HepG2 (cell line): ENCODE measurements around the gene ARAP3. TPM values are rescaled to one million over a fixed set of nuclear protein-coding genes. Genes with fewer than 3 reads are reported as not detected.

Experiments
- CREM ChIP-seq, 2 experiments: sonication (generic) in 1 of 2; formaldehyde crosslinking in 1 of 2; IDR thresholded peaks; 2 replicates each; pipeline versions ENCODE4 v1.4.0 to v1.6.1; 2016 to 2020; ENCODE audit warnings: antibody characterized with exemption in 1 of 2, mild to moderate bottlenecking in 1 of 2, missing genetic modification reagents in 1 of 2
- FLYWCH1 ChIP-seq: sonication (generic); formaldehyde crosslinking; IDR thresholded peaks from 2 replicates; pipeline ENCODE4 v1.8.1; 2023; ENCODE audit warnings: mild to moderate bottlenecking, missing genetic modification reagents
- GMEB2 ChIP-seq: IDR thresholded peaks from 2 replicates; pipeline ENCODE4 v1.6.1; 2016; ENCODE audit warnings: missing biosample characterization, missing genetic modification reagents, low read depth
- ISL2 ChIP-seq: sonication (generic); formaldehyde crosslinking; IDR thresholded peaks from 2 replicates; pipeline ENCODE4 v1.5.0; 2020; ENCODE audit warnings: missing genetic modification reagents
- JDP2 ChIP-seq: sonication (generic); formaldehyde crosslinking; IDR thresholded peaks from 2 replicates; pipeline ENCODE4 v1.8.1; 2022; ENCODE audit warnings: missing genetic modification reagents, borderline replicate concordance
- MXI1 ChIP-seq: IDR thresholded peaks from 3 replicates; pipeline ENCODE4 v1.6.1; 2012; ENCODE audit warnings: low read depth, low read length, inconsistent platforms, borderline replicate concordance
- NRL ChIP-seq: sonication (generic); formaldehyde crosslinking; IDR thresholded peaks from 2 replicates; pipeline ENCODE4 v1.5.0; 2020; ENCODE audit warnings: missing genetic modification reagents, mild to moderate bottlenecking, moderate library complexity, borderline replicate concordance
- PPARG ChIP-seq: conservative IDR thresholded peaks from 2 replicates; pipeline ENCODE4 v1.6.1; 2016; ENCODE audit warnings: missing biosample characterization, missing genetic modification reagents
- RORA ChIP-seq: sonication (generic); formaldehyde crosslinking; IDR thresholded peaks from 2 replicates; pipeline ENCODE4 v1.5.0; 2020; ENCODE audit warnings: mild to moderate bottlenecking, missing genetic modification reagents, moderate library complexity
- XBP1 ChIP-seq: sonication (generic); formaldehyde crosslinking; IDR thresholded peaks from 2 replicates; pipeline ENCODE4 v1.5.0; 2020; ENCODE audit warnings: missing genetic modification reagents
- ZBTB26 ChIP-seq: IDR thresholded peaks from 2 replicates; pipeline ENCODE4 v1.6.1; 2016; ENCODE audit warnings: missing compliant biosample characterization, missing genetic modification reagents, borderline replicate concordance
- ZFYVE20 ChIP-seq: sonication (generic); formaldehyde crosslinking; IDR thresholded peaks from 2 replicates; pipeline ENCODE4 v1.8.0; 2023; ENCODE audit warnings: low read depth, mild to moderate bottlenecking, moderate library complexity, missing genetic modification reagents, borderline replicate concordance
- ZNF367 ChIP-seq: sonication (generic); formaldehyde crosslinking; IDR thresholded peaks from 2 replicates; pipeline ENCODE4 v1.4.0; 2020; ENCODE audit warnings: missing genetic modification reagents, borderline replicate concordance
- ZNF556 ChIP-seq: sonication (generic); formaldehyde crosslinking; IDR thresholded peaks from 2 replicates; pipeline ENCODE4 v1.4.0; 2020; ENCODE audit warnings: mild to moderate bottlenecking, missing genetic modification reagents, borderline replicate concordance
- ZNF674 ChIP-seq: sonication (generic); formaldehyde crosslinking; IDR thresholded peaks from 2 replicates; pipeline ENCODE4 v1.5.0; 2020; ENCODE audit warnings: low read depth, mild to moderate bottlenecking, missing genetic modification reagents
- ZZZ3 ChIP-seq: sonication (generic); formaldehyde crosslinking; IDR thresholded peaks from 2 replicates; pipeline ENCODE4 v1.4.0; 2020; ENCODE audit warnings: missing genetic modification reagents, mild to moderate bottlenecking, borderline replicate concordance
- polyA plus RNA-seq, 8 experiments: library from polyadenylated mRNA; depleted of rRNA in 3 of 8; stranded (reverse) in 7 of 8; unstranded in 1 of 8; fragments of >200 nt; fragmentation: Illumina TruSeq in 4 of 8; extraction: Trizol in 4 of 8; gene quantifications; 2 replicates each; pipeline versions ENCODE4 v1.2.1 to v1.2.3, GENCODE V29; 2011 to 2016; ENCODE audit warnings: low read depth in 4 of 8, missing spikeins in 1 of 8, mixed read lengths in 1 of 8; ENCODE audit not compliant: insufficient read depth in 1 of 8
- total RNA-seq, 5 experiments: library from RNA; depleted of rRNA; stranded (reverse); fragments of >200 nt; fragmentation: Illumina TruSeq; extraction: Trizol; gene quantifications; 2 replicates each; pipeline ENCODE4 v1.2.3, GENCODE V29; 2016; ENCODE audit warnings: low read depth in 1 of 5
- TF ChIP-seq, protein P1 (sequence below): IDR thresholded peaks from 2 replicates; pipeline ENCODE4 v1.6.1; 2012; ENCODE audit warnings: low read depth, low read length, improper control_type of control experiment
- TF ChIP-seq, protein P2 (sequence below): sonication (generic); formaldehyde crosslinking; IDR thresholded peaks from 2 replicates; pipeline ENCODE4 v1.8.1; 2023; ENCODE audit warnings: mild to moderate bottlenecking, inconsistent platforms, moderate library complexity, missing genetic modification reagents, borderline replicate concordance
- TF ChIP-seq, protein P3 (sequence below): sonication (generic); formaldehyde crosslinking; IDR thresholded peaks from 2 replicates; pipeline ENCODE4 v1.4.0; 2020; ENCODE audit warnings: mild to moderate bottlenecking, missing genetic modification reagents
- TF ChIP-seq, protein P4 (sequence below): sonication (generic); formaldehyde crosslinking; IDR thresholded peaks from 2 replicates; pipeline ENCODE4 v1.4.0; 2020; ENCODE audit warnings: mild to moderate bottlenecking, missing genetic modification reagents

The ARAP3 gene
- total and polyA plus RNA-seq, 2 of the 13 experiments (the other 11 are each of a cell fraction or from before 2014, with no cell fraction given): 0.25 TPM; not detected in 1

DNA sequence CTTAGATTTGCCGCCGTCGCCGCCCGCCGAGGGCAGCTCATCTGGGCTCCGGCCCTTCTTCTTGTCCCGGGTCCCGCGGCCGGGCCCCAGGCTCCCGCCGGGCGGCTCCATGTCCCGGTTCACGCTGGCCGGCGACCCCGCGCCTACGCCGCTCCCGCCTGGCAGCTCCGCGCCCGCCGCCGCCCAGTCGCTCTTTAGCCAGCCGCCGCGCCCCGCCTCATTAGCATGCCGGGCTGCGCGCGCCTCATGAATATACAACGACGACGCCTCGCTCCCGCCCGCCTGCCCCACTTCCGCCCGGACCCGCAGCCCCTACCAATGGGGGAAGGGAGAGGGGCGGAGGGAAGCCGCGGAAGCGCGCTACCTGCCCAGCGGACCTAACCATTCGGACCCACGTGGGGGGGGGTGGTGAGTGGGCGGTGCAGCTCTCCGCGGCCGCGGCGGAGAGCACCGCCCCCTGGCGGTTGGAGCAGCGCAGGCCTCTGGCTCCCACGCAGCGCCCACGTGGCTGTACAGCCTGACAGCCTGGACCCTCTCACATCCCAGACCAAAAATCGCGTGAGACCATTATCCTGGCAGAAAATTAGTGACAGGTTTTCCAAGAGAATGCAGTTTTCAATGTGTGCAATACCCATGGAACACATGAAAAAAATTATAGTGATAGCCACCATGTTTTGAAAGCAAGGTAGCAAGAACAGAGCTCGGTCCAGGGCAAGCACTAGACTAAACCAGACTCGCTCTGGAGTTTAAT lies 63.1 kb downstream of the ARAP3 start, which contains the start of gene DIAPH1 (continued):
- TF ChIP-seq, protein P1, sequence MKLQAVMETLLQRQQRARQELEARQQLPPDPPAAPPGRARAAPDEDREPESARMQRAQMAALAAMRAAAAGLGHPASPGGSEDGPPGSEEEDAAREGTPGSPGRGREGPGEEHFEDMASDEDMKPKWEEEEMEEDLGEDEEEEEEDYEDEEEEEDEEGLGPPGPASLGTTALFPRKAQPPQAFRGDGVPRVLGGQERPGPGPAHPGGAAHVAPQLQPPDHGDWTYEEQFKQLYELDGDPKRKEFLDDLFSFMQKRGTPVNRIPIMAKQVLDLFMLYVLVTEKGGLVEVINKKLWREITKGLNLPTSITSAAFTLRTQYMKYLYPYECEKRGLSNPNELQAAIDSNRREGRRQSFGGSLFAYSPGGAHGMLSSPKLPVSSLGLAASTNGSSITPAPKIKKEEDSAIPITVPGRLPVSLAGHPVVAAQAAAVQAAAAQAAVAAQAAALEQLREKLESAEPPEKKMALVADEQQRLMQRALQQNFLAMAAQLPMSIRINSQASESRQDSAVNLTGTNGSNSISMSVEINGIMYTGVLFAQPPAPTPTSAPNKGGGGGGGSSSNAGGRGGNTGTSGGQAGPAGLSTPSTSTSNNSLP: no peak; the same call in 1 of the 2 replicates
- TF ChIP-seq ZNF674 (CRISPR knock-in tag) (no peak), CREM (IDR thresholded peaks at IDR 0.05) (no peak), CREM (CRISPR knock-in tag; IDR thresholded peaks at IDR 0.05) (no peak), ZBTB26 (CRISPR knock-in tag) (peak; percentile 38; the same call in 1 of the 2 replicates), NRL (CRISPR knock-in tag) (peak; percentile 13; the same call in 1 of the 2 replicates), GMEB2 (CRISPR knock-in tag) (peak; percentile 63; the same call in 1 of the 2 replicates), PPARG (CRISPR knock-in tag) (0 out of 2 replicates have a peak, but pooled peaks have one; percentile 21), ZNF556 (CRISPR knock-in tag) (peak; percentile 65; the same call in 1 of the 2 replicates), ZNF367 (no peak), ZFYVE20 (CRISPR knock-in tag) (no peak), XBP1 (CRISPR knock-in tag) (no peak), JDP2 (CRISPR knock-in tag) (no peak), FLYWCH1 (CRISPR knock-in tag) (no peak), RORA (no peak), MXI1 (peak; percentile 99), ISL2 (CRISPR knock-in tag) (peak; percentile 71; the same call in 1 of the 2 replicates), ZZZ3 (CRISPR knock-in tag) (peak; percentile 57; the same call in 1 of the 2 replicates)
- TF ChIP-seq, protein P2, sequence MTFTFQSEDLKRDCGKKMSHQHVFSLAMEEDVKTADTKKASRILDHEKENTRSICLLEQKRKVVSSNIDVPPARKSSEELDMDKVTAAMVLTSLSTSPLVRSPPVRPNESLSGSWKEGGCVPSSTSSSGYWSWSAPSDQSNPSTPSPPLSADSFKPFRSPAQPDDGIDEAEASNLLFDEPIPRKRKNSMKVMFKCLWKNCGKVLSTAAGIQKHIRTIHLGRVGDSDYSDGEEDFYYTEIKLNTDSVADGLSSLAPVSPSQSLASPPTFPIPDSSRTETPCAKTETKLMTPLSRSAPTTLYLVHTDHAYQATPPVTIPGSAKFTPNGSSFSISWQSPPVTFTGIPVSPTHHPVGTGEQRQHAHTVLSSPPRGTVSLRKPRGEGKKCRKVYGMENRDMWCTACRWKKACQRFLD (CRISPR knock-in tag): no peak
- TF ChIP-seq, protein P3, sequence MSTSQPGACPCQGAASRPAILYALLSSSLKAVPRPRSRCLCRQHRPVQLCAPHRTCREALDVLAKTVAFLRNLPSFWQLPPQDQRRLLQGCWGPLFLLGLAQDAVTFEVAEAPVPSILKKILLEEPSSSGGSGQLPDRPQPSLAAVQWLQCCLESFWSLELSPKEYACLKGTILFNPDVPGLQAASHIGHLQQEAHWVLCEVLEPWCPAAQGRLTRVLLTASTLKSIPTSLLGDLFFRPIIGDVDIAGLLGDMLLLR (CRISPR knock-in tag): peak; percentile 94
- TF ChIP-seq, protein P4, sequence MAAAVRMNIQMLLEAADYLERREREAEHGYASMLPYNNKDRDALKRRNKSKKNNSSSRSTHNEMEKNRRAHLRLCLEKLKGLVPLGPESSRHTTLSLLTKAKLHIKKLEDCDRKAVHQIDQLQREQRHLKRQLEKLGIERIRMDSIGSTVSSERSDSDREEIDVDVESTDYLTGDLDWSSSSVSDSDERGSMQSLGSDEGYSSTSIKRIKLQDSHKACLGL (CRISPR knock-in tag): peak; percentile 97
